Astrocyte of the spinal cord (primary cell): ENCODE measurements around the gene AUTS2.
A peak's percentile ranks its signal among the peaks of the same experiment; 100 is the strongest.

Source experiments
- DNase-seq: peaks from one replicate; pipeline ENCODE4 v3.0.0; 2011; ENCODE audit warnings: low read depth, low spot score
- H3K4me3 ChIP-seq: 2 replicates; pipeline ENCODE4 v1.5.1; 2011; ENCODE audit warnings: low read depth, mild to moderate bottlenecking, low read length, moderate library complexity
- CTCF ChIP-seq: IDR thresholded peaks from 2 replicates; pipeline ENCODE4 v1.5.1; 2012; ENCODE audit warnings: low read depth, mild to moderate bottlenecking, low read length, inconsistent platforms
- in situ Hi-C: cut with HindIII; loops from 2 replicates; pipeline ENCODE4 v1.10.0; 2017; ENCODE audit warnings: low sequenced_read_pairs

Gene AUTS2

GRCh38 chr7:70193514-70193913 is 595.2 kb downstream of the AUTS2 start:
- TF ChIP-seq CTCF, result peak; percentile 30
- DNase-seq, result peak; percentile 43
- in situ Hi-C loops, result no loop called here
- H3K4me3 ChIP-seq, result no peak overlapping the region

GRCh38 chr7:70208236-70209063 is 610.2 kb downstream of the AUTS2 start:
- DNase-seq, result peak; percentile 35
- no peak for TF ChIP-seq CTCF
- no peak overlapping the region for H3K4me3 ChIP-seq
- in situ Hi-C loops, result no loop called here

- in situ Hi-C loops, result no loop called here
- DNase-seq, result no peak
- no peak overlapping the region for H3K4me3 ChIP-seq
- TF ChIP-seq CTCF, result no peak
These were observed 612.1 kb downstream of the AUTS2 start for GRCh38 chr7:70210200-70210935.

GRCh38 chr7:70210936-70211310 is 612.6 kb downstream of the AUTS2 start:
- no peak overlapping the region for H3K4me3 ChIP-seq
- TF ChIP-seq CTCF, result no peak
- in situ Hi-C loops, result no loop called here
- DNase-seq, result no peak

GRCh38 chr7:70212281-70212680 is 614.0 kb downstream of the AUTS2 start:
- no peak overlapping the region for H3K4me3 ChIP-seq
- DNase-seq, result no peak
- no peak for TF ChIP-seq CTCF
- in situ Hi-C loops, result no loop called here

GRCh38 chr7:70214071-70214470 is 615.8 kb downstream of the AUTS2 start:
- no peak for DNase-seq
- no peak for TF ChIP-seq CTCF
- no peak overlapping the region for H3K4me3 ChIP-seq
- in situ Hi-C loops, result no loop called here
